Measurements from ENCODE around the gene SRRD.

Gene SRRD

DNA sequence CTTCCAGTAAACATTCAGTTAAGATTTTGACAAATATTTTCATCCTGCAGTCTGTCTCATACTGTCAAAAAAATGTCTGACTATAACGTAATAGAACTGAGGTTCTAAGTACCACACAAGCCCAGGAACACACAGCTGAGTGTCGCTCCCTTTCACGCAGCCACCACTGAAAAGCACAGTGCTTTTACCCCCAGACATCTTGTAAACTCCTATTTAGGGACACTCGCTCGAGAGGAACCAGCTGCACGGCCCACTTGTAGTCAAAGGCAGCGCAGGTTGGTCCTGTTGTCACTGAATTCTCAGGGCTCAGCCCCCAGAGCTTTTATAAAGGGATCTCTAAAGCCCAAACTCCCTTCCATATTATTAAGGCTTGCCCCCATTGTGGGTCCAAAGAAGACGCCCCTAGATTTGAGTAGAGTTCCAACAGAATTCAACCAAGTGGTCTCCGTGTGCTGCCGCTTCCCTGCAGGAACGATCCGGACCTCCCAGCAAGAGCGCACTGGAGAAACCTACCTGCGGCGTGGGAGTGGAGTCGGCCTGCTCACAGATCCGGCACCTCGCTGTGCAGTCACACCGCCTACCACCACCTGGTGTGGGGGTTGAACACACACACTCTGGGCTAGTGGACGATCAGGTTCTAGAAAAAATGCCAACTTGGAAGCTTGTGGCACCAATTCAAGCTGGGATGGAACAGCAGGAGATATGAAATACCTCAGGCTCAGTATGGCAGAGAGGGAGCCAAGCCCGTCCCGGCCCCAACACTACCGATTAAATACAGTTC is 31.3 kb upstream of the SRRD start:
- peak in 9 of 58 donors; percentile 6 to 59 (median 25) for DNase-seq

DNA sequence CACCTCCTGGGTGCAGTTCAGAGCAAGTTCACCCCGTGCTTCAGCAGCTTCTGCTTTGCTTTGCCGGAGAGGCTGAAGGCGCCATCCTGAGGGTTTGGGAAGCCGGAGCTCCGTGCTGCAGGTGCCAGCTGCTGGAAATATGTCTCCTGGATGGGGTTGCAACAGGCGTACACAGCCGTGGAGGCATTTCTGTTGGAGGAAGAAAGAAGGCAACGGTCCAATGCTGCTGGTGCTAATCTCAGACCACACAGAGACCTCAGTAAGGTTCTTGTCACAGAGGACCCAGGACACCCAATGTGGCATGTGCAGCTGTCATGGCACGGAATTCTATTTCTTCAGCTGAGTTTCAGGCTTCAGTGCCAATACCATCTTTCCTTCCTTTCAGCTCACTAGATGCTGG is 30.5 kb upstream of the SRRD start:
- DNase-seq, result no peak

DNA sequence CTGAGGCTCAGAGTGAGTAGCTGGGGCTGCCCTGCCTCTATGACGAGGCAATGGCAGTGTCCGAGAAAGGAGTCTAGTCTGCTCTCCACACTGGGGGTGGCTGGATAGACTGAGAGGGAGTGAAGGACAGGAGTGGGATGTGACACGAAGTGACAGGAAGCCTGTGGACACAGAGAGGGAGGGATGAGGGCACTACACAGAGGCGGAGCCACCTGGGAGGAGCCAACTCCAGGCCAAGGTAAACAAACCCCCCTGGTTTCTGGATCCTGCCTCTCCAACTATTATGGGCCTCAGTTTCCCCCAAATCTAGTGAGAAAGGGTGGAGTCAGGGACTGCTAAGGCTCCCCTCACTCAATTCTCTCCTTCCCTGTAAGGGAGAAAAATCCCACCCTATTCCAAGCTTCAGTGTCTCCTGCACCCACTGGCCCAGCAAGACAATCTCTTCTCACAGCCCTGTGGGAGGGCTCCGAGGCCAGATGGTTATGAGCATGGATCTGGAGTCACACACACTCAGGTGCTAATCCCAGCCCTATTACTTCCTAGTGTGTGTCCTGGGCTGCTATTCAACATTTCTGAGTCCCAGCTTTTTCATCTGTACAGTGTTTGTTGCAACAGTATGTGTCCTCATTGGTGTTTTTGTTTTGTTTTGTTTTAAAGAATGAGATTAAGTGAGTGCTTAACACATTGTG is 29.7 kb upstream of the SRRD start:
- DNase-seq, result no peak

DNA sequence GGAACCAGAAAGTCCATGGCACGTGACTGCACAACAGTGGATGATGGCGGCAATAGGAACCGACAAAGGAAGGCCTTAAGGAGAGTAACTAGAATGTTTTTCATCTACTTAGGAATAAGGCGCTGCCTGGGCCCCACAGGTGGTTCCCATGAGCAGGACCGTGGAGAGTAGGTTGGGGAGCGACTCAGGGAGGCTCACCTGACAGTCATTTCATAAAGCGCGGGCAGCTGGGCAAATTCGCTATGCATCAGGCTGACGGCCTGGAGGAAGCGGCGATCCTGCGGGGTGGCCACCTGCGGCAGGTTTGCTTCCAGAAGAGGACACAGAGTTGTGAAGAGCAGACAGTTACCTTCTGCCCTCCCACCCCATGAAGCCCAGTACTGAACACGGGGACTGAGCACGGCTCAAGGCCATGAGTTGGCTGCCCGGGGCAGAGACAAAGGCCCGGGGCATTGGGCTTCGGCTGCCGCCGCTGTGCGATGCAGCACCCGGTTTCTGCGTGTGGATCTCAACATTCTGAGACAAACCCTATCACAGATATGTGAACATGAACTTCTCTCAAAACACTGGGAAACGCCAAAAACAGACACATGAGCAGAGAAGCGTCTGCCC is 25.9 kb upstream of the SRRD start:
- no peak for DNase-seq

DNA sequence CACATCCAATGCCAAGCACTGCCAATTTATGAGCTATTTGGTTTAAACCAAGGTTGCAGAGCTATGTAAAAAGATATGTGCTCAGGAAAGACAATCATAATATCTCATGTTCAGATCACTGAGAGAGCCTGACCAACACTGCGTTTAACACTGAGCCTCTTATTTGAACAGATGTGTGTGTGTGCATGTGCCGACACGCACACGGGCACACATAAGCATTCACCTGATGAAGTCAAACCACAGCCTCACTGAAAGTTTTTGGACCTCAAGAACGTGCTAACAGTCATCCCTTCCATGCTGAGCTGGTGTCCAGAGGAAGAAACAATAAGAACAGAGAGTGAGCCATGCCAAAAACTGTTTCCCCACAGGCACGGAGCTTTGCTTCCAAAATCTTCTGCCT is 23.5 kb upstream of the SRRD start:
- no peak for DNase-seq

DNA sequence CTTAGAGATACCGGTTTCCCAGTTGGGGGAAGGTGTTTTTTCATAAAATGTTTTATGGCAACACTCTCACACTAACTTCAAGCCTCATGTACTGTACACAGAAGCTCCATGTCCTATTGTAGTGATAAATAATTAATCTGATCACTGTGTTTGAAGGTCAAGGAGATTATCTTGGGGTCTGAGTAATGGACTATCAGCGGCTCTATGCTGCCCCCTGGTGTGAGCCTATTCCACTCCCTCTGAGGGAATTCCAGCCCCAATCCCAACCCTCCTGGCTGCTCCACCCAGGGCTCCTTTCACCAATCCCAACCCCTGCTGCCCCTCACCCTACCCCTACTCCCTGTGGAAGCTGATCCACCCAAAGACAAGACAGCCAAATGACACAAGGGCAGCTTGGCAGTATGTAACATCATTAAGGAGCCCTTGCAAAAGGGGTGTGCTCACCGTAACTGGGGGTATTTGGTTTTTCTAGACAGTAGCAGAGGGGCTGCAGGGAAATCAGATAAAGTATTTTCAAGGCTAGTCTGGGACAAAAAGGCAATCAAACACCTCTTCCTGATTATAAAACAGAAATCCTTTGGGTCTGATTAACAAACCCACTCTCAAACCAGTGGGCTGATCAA is 22.4 kb upstream of the SRRD start:
- peak in 22 of 58 donors; percentile 8 to 76 (median 24) for DNase-seq

DNA sequence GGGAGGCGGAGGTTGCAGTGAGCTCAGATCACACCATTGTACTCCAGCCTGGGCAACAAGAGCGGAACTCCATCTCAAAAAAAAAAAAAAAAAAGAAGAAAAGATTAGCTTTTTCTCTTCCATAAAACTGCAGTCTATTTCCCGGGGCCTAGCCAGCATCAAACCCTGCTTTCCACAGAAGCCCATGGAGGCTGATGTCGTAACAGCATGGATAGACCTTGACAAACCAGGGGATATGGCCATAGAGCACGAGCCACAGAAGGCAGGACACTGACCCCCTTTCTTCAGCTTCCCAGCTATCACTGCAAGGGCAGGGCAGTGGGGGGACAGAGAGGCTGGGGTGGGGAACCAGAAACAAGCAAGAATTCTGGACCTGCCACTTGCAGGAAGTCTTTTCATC is 21.6 kb upstream of the SRRD start:
- no peak for DNase-seq

DNA sequence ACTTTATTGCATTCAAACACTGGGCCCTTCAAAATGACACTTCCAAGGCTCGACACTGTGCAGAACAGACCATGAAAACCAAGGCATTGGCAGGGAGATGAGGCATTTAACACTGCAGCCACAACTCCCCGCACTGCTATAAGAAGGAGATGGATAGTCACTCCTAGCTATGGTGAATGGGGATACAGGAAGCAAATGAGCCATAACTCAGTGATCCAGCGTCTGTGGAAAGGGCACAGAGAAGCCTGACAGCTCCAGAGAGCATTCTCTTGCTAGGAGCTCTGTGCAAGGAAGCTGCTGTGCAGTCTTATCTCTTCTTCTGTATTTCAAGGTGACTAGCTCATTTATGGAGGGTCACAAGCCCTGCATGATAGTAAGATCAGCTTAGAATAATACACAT is 21.0 kb upstream of the SRRD start:
- DNase-seq, result no peak

DNA sequence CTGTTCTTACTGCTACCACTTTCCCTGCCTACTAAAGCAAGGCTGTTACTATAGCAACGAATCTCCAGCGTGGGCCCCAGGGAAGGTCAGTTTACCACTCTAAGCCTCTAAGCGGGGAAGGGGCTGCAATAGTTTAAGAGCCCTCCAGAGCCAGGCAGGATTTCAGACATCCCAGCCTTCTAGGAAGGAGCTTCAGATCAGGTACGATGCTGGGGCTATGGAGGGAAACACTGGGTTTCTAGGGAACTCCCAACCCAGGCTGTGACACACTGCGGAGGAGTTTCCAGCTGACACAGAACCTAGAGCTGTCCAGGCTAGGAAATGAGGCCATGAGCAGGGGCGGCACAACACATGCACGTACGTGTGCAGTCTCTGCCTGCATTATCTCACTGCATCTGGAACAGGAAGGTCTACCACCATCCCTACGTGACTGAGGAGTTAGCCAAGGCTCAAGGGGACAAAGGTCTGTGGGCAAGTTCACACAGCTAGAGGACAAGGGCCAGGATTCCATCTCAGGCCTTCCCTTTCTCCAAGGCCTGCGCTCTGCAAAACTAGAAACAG is 20.5 kb upstream of the SRRD start:
- DNase-seq, result peak in 9 of 58 donors; percentile 12 to 62 (median 29)

DNA sequence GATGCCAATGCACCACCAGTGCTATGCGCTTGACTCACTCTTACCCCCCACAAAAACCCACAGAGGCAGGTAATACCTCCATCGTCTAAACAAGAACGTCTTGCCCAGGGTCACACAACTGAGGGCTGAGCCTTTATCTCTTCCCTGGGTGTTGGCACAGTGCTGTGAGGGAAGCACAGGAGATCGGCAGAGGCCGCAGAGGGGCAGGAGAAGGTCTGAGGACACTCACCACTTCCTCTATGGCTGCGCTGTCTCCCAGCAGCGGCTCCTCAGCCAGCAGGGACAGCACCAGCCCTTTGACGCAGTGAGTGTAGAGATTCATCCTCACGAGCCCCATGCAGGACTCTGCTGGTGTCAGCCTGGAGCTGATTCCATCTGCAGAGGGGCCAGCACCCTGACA is 20.0 kb upstream of the SRRD start:
- no peak for DNase-seq

DNA sequence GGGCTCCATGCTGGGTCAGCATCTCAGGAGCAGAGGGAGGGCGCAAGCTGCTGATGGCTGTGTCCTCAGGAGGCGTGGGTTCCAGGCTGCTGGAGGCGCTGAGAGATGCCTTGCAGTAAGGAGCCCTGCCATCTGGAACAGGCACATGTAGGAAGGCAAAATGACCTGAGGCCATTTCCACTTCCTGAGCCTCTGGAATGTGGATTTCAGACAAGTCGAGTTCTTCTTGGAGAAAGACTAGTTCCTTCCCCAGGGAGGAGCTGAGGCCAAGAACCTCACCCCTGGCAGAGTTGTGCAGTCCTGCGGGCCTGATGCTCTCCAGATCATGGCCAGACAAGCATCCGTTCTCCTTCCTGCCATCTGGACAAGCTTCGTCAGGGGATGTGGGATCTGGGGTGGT is 19.4 kb upstream of the SRRD start:
- DNase-seq, result no peak

DNA sequence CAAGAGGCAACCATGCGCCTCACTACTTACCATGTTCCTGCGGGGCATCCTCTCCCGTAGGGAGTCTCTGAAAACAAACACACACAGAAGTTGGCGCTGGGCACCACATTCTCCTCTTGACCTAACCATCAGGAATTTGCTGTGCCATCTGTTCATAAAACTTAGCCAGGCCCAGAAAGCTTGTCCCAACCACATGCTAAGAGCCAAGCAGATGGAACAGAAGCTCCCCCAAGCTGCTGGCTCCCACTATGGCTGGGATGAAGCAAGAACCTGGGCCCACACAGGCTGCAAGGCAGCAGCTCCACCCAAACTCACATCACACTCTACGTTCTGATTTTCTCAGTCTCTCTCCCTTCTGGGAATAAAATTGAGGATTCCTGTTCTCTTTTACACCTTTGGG is 17.5 kb upstream of the SRRD start:
- peak in 23 of 58 donors; percentile 9 to 66 (median 34) for DNase-seq

DNA sequence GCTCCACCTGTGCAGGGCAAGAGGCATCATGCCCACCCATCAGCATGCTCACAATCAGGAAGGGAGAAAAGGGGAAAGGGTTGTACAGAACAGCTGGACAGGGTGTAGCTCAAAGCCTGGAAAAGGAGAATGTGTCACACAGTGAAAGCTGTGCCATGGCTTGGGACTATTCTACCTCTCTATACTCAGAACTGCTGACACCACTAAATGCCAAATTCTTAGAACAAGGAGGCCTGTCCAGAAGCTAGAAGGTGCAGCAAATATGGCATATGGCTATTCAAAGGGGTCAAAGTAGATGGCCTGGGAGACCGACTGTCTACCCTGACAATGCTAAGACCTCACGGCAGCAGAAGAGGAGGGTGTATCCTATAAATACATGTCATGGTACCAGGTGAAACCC is 12.9 kb upstream of the SRRD start:
- DNase-seq, result no peak

DNA sequence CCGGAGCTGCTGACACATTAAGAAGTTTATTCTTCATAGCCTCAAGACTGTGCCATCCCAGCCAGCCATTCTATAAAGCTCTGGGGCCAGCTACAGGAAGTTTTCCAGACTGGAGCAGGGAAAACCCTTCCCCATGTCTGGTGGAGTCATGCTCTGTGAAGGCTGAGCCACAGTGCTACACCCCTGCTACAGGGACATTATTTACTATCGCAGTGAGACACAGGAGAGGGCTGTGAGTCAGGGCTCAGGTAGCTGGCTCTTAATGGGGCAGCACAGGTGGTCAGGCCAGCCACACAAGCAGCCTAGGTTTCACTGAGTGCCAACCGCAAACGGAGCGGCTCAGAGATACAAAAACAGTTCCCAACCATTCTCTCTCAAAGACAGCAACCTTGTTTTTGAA is 12.2 kb upstream of the SRRD start:
- no peak for DNase-seq

DNA sequence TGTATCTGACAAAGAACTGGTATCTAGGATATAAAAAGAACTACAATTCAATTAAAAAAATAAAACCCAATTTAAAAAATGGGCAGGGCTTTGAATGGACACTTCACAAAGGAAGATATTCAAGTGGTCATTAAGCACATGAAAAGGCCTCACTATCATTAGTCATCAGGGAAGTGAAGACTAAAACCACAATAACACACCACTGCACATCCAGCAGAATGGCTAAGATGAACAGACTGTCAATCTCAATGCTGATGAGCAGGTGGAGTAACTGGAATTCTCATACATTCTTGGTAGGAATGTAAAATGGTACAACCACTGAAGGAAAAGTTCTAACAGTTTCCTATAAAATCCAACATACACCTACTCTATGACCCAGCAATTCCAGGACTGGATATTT is 9.0 kb upstream of the SRRD start:
- DNase-seq, result no peak

DNA sequence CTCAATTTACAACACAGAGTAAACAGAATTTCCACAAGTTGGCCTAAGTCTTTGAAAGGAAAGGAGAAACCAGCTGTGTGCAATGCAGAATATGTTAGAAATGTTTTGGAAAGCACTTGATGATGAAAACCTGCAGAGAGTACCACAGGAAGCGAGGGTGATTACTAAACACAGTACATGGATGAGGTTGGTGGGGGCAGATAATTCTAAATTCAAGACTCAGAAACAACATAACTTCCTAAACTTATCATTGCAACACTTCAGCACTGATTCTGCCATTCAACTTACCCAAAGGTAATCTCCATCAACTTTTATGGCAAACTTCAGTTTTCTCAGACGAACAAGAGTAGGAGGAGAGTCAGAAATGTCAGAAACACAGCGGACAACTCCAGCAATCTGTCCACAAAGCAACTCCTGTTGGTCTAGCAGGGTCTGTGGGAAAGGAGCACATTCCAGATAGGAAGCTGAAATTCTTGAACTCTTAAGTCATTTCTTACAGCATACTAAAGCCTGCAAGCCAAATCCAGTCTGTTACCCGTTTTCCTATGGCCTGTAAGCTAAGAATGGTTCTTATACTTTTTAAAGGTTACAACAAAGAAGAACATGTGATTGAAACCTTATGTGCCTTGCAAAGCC is 6.9 kb upstream of the SRRD start:
- DNase-seq, result no peak

DNA sequence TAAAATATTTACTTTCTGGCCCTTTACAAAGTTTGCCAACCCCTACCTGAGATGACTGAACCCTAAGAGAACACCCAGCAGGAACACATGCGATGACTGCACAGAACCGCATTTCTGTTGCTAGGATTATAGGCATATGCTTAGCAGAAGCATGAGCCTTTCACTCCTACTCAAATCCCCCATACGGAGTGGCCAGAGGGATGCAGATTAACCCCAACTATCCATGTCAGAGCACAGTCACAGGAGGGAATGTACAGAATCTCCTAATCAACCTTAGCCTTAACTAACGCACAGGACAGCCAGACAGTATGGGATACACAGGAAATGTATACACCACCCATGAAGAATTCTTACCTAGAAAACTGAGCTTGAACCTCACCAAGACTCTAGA is 6.3 kb upstream of the SRRD start:
- no peak for DNase-seq

DNA sequence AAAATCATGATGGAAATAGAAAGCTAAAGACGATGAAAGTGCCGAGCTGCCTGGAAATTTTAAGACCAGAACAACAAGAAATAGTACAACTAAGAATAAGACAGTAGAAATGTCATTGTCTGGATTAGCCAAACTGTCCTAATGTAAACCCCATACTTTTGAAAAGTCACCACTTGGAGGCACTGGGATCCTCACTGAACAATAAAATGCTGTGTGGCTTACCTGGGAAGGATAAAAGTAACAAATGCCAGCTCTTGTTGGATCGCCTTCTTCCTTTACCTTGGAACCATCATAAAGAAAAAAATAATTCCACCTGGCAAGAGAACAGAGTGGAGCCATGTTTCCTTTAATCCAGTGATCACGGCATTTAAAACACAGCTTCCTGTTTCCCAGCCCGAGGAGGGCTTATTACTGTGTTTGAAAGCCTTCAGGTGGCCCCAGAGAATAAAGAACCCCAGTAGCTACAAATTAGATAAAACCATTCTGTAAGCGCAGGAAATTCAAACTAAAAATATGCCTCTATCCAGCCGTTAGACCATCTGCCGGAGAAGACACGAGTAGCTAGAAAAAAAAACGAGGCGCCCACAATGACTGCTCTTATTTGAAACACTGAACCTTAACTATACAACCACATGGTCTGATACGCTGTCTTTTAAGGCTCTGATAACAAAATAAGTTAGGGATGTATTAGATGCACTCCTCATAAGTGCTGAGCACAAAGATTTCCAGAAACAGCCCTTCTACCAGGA is 4.5 kb upstream of the SRRD start:
- peak in 3 of 58 donors; percentile 15 to 26 (median 17) for DNase-seq

DNA sequence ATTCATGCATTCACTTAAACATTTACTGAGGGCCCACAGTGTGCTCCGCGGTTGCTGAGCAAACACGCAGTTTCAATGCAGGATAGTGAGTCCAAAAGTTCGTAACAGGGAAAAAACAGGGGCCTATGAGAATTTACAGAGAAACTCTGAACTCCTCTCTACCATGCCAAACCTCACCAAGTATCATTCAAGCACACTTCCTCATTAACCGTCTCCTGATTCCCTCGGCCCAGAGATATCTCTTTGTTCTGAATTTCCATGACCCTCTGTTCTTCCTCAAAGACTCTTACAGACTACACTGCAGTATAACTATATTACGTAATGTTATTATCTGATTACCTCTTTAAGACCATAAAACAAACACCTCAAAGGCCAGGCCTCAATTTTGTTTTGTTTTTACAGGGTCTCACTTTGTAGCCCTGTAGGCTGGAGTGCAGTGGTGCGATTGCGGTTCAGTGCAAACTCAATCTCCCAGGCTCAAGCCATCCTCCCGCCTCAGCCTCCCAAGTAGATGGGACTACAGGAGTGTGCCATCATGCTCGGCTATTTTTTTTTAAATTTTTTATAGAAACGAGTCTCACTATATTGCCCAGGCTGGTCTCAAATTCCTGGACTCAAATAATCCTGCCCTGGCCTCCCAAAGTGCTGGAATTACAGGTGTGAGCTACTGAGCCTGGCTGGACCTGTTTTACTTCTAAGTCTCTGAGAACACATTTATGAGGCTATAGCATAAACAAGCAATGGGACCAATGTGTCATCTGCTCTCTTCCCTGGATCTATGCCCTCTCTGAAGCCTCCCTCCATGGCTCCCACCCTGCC is 3.7 kb upstream of the SRRD start:
- DNase-seq, result no peak

DNA sequence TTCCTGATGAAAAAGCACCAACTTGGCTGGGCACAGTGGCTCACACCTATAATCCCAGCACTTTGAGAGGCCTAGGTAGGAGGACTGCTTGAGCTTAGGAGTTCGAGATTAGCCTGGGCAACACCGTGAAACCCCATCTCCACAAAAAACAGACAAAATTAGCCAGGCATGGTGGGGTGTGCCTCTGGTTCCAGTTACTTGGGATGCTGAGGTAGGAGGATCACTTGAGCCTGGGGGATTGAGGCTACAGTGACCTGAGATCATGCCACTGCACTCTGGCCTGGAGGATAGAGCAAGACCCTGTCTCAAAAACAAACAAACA is 3.1 kb upstream of the SRRD start:
- no peak for DNase-seq

Data from anterior cingulate cortex (tissue), 58 donors.